Glutamatergic neuron (in vitro differentiated cells): ENCODE data around the gene INTS12. TPM values are rescaled to one million over a fixed set of nuclear protein-coding genes. Genes with fewer than 3 reads are reported as not detected.

Experiments used
- DNase-seq: peaks from one replicate; pipeline ENCODE4 v3.0.0; 2022
- H3K27ac Mint-ChIP-seq: one replicate; pipeline ENCODE4 v1.8.0; 2020; ENCODE audit warnings: mild to moderate bottlenecking, mixed read lengths, inconsistent platforms; ENCODE audit not compliant: unreplicated experiment
- H3K27me3 Mint-ChIP-seq: one replicate; pipeline ENCODE4 v1.8.0; 2020; ENCODE audit warnings: mild to moderate bottlenecking, moderate library complexity, mixed read lengths, inconsistent platforms; ENCODE audit not compliant: unreplicated experiment
- H3K36me3 Mint-ChIP-seq: one replicate; pipeline ENCODE4 v1.8.0; 2020; ENCODE audit warnings: mild to moderate bottlenecking, mixed read lengths, inconsistent platforms; ENCODE audit not compliant: unreplicated experiment
- H3K4me1 Mint-ChIP-seq: one replicate; pipeline ENCODE4 v1.8.0; 2020; ENCODE audit warnings: mild to moderate bottlenecking, low read depth, mixed read lengths, inconsistent platforms; ENCODE audit not compliant: unreplicated experiment
- H3K4me3 Mint-ChIP-seq: one replicate; pipeline ENCODE4 v1.8.0; 2020; ENCODE audit warnings: mild to moderate bottlenecking, mixed read lengths, inconsistent platforms; ENCODE audit not compliant: unreplicated experiment
- H3K9me3 Mint-ChIP-seq: one replicate; pipeline ENCODE4 v1.8.0; 2020; ENCODE audit warnings: mild to moderate bottlenecking, moderate library complexity, mixed read lengths, inconsistent platforms; ENCODE audit not compliant: unreplicated experiment
- total RNA-seq: library from RNA; stranded (reverse); fragmentation: NEBNext Ultra II Directional; extraction: Animal tissue kit (Norgen Biotek cat#: 25700); gene quantifications from one replicate; pipeline ENCODE4 v1.2.1, GENCODE V29; 2021; ENCODE audit not compliant: unreplicated experiment
- TF ChIP-seq, protein P1 (sequence below): fragments of 200-600 bp; sonication (generic); IDR thresholded peaks from one replicate; pipeline ENCODE4 v1.5.0; 2021; ENCODE audit not compliant: partially characterized antibody, unreplicated experiment

Gene INTS12
- total RNA-seq, 1 donor from 2014 or later = 23.5 TPM

GRCh38 chr4:105659190-105659589, 49.3 kb downstream of the INTS12 start:
- DNase-seq = no peak
- Mint-ChIP-seq H3K4me1 (no peaks in the 10 kb centered on the region), H3K27ac (no peak overlapping the region), H3K36me3 (no peaks in the 10 kb centered on the region), H3K4me3 (no peak overlapping the region), H3K27me3 (no peaks in the 10 kb centered on the region), H3K9me3 (no peaks in the 10 kb centered on the region)
- TF ChIP-seq, protein P1, sequence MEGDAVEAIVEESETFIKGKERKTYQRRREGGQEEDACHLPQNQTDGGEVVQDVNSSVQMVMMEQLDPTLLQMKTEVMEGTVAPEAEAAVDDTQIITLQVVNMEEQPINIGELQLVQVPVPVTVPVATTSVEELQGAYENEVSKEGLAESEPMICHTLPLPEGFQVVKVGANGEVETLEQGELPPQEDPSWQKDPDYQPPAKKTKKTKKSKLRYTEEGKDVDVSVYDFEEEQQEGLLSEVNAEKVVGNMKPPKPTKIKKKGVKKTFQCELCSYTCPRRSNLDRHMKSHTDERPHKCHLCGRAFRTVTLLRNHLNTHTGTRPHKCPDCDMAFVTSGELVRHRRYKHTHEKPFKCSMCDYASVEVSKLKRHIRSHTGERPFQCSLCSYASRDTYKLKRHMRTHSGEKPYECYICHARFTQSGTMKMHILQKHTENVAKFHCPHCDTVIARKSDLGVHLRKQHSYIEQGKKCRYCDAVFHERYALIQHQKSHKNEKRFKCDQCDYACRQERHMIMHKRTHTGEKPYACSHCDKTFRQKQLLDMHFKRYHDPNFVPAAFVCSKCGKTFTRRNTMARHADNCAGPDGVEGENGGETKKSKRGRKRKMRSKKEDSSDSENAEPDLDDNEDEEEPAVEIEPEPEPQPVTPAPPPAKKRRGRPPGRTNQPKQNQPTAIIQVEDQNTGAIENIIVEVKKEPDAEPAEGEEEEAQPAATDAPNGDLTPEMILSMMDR = no peak

DNA sequence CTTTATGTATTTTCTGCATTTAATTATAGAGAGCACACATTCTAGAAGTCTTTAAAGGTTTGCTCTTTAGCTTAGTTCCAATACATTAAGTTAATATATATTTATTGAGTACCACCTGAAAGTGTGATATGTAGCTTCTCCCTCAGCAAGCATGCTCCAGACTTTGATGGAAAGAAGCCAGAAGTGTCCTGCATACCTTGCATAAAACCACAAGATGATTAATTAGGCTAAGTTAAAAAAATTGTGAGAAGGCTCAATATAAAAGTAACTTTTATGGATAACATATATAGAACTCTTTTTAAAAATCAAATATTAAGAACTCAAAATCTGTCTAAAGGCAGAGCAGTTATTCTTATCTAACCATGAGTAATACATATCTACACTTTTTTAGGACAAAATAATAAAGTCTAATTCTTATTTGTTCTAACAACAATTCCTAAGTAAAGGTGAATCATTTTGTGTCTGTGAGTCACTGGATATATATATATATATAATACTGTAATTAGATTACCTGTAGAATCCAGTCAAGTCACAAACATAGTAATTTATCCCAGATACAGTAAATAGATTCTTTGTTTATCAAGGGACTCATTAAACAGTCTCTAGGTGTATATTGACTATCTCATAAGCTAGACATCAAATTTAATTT, 51.2 kb downstream of the INTS12 start:
- no peaks in the 10 kb centered on the region for H3K36me3 Mint-ChIP-seq
- TF ChIP-seq, protein P1 = no peak
- no peak overlapping the region for H3K27ac Mint-ChIP-seq
- H3K9me3 Mint-ChIP-seq = no peaks in the 10 kb centered on the region
- H3K4me3 Mint-ChIP-seq = no peak overlapping the region
- no peaks in the 10 kb centered on the region for H3K27me3 Mint-ChIP-seq
- DNase-seq = no peak
- H3K4me1 Mint-ChIP-seq = no peaks in the 10 kb centered on the region

- no peaks in the 10 kb centered on the region for H3K9me3 Mint-ChIP-seq
- no peaks in the 10 kb centered on the region for H3K36me3 Mint-ChIP-seq
- no peak overlapping the region for H3K4me3 Mint-ChIP-seq
- H3K27ac Mint-ChIP-seq = no peak overlapping the region
- H3K27me3 Mint-ChIP-seq = no peaks in the 10 kb centered on the region
- no peaks in the 10 kb centered on the region for H3K4me1 Mint-ChIP-seq
- TF ChIP-seq, protein P1 = no peak
- no peak for DNase-seq
These were observed 56.1 kb downstream of the INTS12 start for GRCh38 chr4:105652286-105652888.

- Mint-ChIP-seq H3K27ac (no peak overlapping the region), H3K4me3 (no peak overlapping the region), H3K9me3 (no peaks in the 10 kb centered on the region), H3K36me3 (no peaks in the 10 kb centered on the region), H3K27me3 (no peaks in the 10 kb centered on the region), H3K4me1 (no peaks in the 10 kb centered on the region)
- no peak for DNase-seq
- TF ChIP-seq, protein P1 = no peak
These were observed 56.6 kb downstream of the INTS12 start for GRCh38 chr4:105651884-105652283.

DNA sequence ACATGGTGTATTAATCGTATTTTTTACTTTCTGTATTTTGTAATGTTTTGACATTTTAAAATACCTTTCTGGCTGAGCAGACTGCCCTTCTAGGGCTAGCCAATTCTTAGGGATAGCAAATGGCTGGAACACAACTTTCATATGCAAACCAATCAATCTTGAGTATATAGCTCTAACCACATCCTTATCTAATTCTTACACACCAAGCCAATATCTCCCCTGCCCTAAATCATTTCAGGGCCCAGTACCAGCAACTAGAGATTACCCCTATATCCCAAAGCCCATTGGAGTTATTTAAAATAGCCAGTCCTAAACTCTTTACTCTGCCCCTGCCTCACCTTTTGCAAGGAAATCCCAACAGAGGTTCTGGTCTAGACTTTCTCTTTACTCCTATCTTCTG, 58.3 kb downstream of the INTS12 start:
- Mint-ChIP-seq H3K27me3 (no peaks in the 10 kb centered on the region), H3K9me3 (no peaks in the 10 kb centered on the region), H3K27ac (no peak overlapping the region), H3K4me1 (no peaks in the 10 kb centered on the region), H3K36me3 (no peaks in the 10 kb centered on the region), H3K4me3 (no peak overlapping the region)
- TF ChIP-seq, protein P1 = no peak
- DNase-seq = no peak
